Loucy (cell line): ENCODE measurements around the gene LUZP1.

ENCODE experiments used
- H2AFZ ChIP-seq: fragments of 200-600 bp; sonication (generic); 2 replicates; pipeline ENCODE4 v1.6.0; 2016; ENCODE audit warnings: antibody characterized with exemption, mild to moderate bottlenecking, low read length, moderate library complexity
- H3F3A ChIP-seq: fragments of 200-600 bp; 2 replicates; pipeline ENCODE4 v1.6.0; 2016; ENCODE audit warnings: antibody characterized with exemption, low read depth, mild to moderate bottlenecking
- H3K27me3 ChIP-seq: fragments of 200-600 bp; sonication (generic); 2 replicates; pipeline ENCODE4 v1.6.1; 2014; ENCODE audit warnings: low read length, mild to moderate bottlenecking; ENCODE audit not compliant: insufficient read depth, poor library complexity, severe bottlenecking
- H3K36me3 ChIP-seq: fragments of 200-600 bp; sonication (generic); 2 replicates; pipeline ENCODE4 v1.6.1; 2016; ENCODE audit warnings: low read length; ENCODE audit not compliant: insufficient read depth
- H3K4me1 ChIP-seq: fragments of 200-600 bp; sonication (generic); 2 replicates; pipeline ENCODE4 v1.5.1; 2014; ENCODE audit warnings: low read length, mild to moderate bottlenecking; ENCODE audit not compliant: insufficient read depth, poor library complexity, severe bottlenecking
- H3K4me2 ChIP-seq: fragments of 200-600 bp; sonication (generic); 2 replicates; pipeline ENCODE4 v1.6.0; 2014; ENCODE audit warnings: antibody characterized with exemption, low read length, low read depth, mild to moderate bottlenecking; ENCODE audit not compliant: poor library complexity, severe bottlenecking
- H3K4me3 ChIP-seq: fragments of 200-600 bp; sonication (generic); 2 replicates; pipeline ENCODE4 v1.5.1; 2014; ENCODE audit warnings: low read length, mild to moderate bottlenecking, mixed read lengths; ENCODE audit not compliant: poor library complexity, severe bottlenecking
- H3K79me2 ChIP-seq: fragments of 200-600 bp; sonication (generic); 2 replicates; pipeline ENCODE4 v1.6.1; 2014; ENCODE audit warnings: low read length; ENCODE audit not compliant: insufficient read depth
- H3K9ac ChIP-seq: fragments of 200-600 bp; sonication (generic); 2 replicates; pipeline ENCODE4 v1.6.0; 2014; ENCODE audit warnings: mild to moderate bottlenecking, low read depth, low read length, moderate library complexity; ENCODE audit not compliant: poor library complexity, severe bottlenecking
- H3K9me2 ChIP-seq: fragments of 200-600 bp; sonication (generic); replicated peaks from 2 replicates; pipeline ENCODE4 v1.6.1; 2016; ENCODE audit warnings: low read depth, low read length, mixed read lengths
- H3K9me3 ChIP-seq: fragments of 200-600 bp; sonication (generic); 2 replicates; pipeline ENCODE4 v1.6.1; 2014; ENCODE audit warnings: mild to moderate bottlenecking, antibody characterized with exemption, low read length, low read depth; ENCODE audit not compliant: insufficient read depth
- H4K20me1 ChIP-seq: fragments of 200-600 bp; sonication (generic); 2 replicates; pipeline ENCODE4 v1.6.0; 2014; ENCODE audit warnings: antibody characterized with exemption, low read length, mild to moderate bottlenecking; ENCODE audit not compliant: insufficient read depth, poor library complexity, severe bottlenecking
- CTCF ChIP-seq: fragments of 200-600 bp; sonication (generic); conservative IDR thresholded peaks from 2 replicates; pipeline ENCODE4 v1.5.1; 2014; ENCODE audit warnings: mild to moderate bottlenecking, antibody characterized with exemption, low read length
- EZH2phosphoT487 ChIP-seq: fragments of 200-600 bp; IDR thresholded peaks from 2 replicates; pipeline ENCODE4 v1.6.1; 2018; ENCODE audit warnings: antibody characterized with exemption, mild to moderate bottlenecking, moderate library complexity, borderline replicate concordance

The LUZP1 gene

GRCh38 chr1:23215751-23216449 lies 47.2 kb upstream of the LUZP1 start:
- TF ChIP-seq CTCF (no peak), EZH2phosphoT487 (no peak)
- Histone ChIP-seq H3K27me3 (peaks cover 20% of the 10 kb centered on the region), H3K4me1 (no peaks in the 10 kb centered on the region), H3K4me2 (no peak overlapping the region), H2AFZ (no peak overlapping the region), H3K9ac (no peak overlapping the region), H3K79me2 (no peaks in the 10 kb centered on the region), H3K4me3 (no peak overlapping the region), H3F3A (no peaks in the 10 kb centered on the region), H3K36me3 (no peaks in the 10 kb centered on the region), H3K9me2 (no peaks in the 10 kb centered on the region), H3K9me3 (no peaks in the 10 kb centered on the region), H4K20me1 (no peaks in the 10 kb centered on the region)

DNA sequence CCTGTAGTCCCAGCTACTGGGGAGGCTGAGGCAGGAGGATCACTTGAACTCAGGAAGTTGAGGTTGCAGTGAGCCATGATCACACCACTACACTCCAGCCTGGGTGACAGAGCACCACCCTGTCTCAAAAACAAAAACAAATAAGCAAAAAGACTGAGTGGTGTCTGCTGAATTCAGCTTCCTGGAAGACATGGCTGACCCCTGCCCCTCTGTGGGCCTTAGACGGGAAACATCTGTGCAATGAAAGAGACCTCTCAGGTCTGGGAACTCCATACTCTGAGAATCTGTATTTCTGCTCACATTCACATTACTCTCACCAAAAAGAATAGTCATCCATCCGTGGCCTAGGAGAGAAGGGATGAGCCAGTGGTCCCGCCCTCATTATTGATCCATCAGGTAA lies 46.6 kb upstream of the LUZP1 start:
- TF ChIP-seq CTCF (no peak), EZH2phosphoT487 (no peak)
- H3K4me3 ChIP-seq, result no peak overlapping the region
- no peak overlapping the region for H3K4me2 ChIP-seq
- H4K20me1 ChIP-seq, result no peaks in the 10 kb centered on the region
- no peak overlapping the region for H3K9ac ChIP-seq
- H3K9me3 ChIP-seq, result no peaks in the 10 kb centered on the region
- H2AFZ ChIP-seq, result no peak overlapping the region
- H3F3A ChIP-seq, result no peaks in the 10 kb centered on the region
- no peaks in the 10 kb centered on the region for H3K4me1 ChIP-seq
- no peaks in the 10 kb centered on the region for H3K9me2 ChIP-seq
- peaks cover 20% of the 10 kb centered on the region for H3K27me3 ChIP-seq
- H3K36me3 ChIP-seq, result no peaks in the 10 kb centered on the region
- no peaks in the 10 kb centered on the region for H3K79me2 ChIP-seq

GRCh38 chr1:23214640-23215039 lies 46.0 kb upstream of the LUZP1 start:
- H3K9me3 ChIP-seq, result no peaks in the 10 kb centered on the region
- H3K36me3 ChIP-seq, result no peaks in the 10 kb centered on the region
- TF ChIP-seq CTCF (no peak), EZH2phosphoT487 (no peak)
- no peaks in the 10 kb centered on the region for H3K79me2 ChIP-seq
- no peak overlapping the region for H3K4me3 ChIP-seq
- H3K27me3 ChIP-seq, result peaks cover 20% of the 10 kb centered on the region
- H3K9ac ChIP-seq, result no peak overlapping the region
- H3K4me2 ChIP-seq, result no peak overlapping the region
- no peak overlapping the region for H2AFZ ChIP-seq
- H3F3A ChIP-seq, result no peaks in the 10 kb centered on the region
- H4K20me1 ChIP-seq, result no peaks in the 10 kb centered on the region
- H3K9me2 ChIP-seq, result no peaks in the 10 kb centered on the region
- H3K4me1 ChIP-seq, result no peaks in the 10 kb centered on the region
